ENCODE data around the gene MICA.
"Not testable (repeated sequence)": the region's sequence is repeated elsewhere in the genome, so short reads cannot be mapped to it uniquely, and the experiment has no call there.

GRCh38 chr6:31397153-31397499 is 6.3 kb upstream of the MICA start:
- TF ChIP-seq YY1 (tag by site-specific recombination; IDR thresholded peaks at IDR 0.05); ZNF426 (tag by site-specific recombination; IDR thresholded peaks at IDR 0.05); ZNF670 (tag by site-specific recombination; IDR thresholded peaks at IDR 0.05; ENCODE audit: low read depth); ZBTB1 (tag by site-specific recombination; IDR thresholded peaks at IDR 0.05); CTCF (tag by site-specific recombination; IDR thresholded peaks at IDR 0.05); ZNF394 (tag by site-specific recombination; IDR thresholded peaks at IDR 0.05; ENCODE audit: borderline replicate concordance); ZNF274 (IDR thresholded peaks at IDR 0.05; ENCODE audit: low read length); ZNF274 (tag by site-specific recombination; IDR thresholded peaks at IDR 0.05; ENCODE audit: borderline replicate concordance); KLF16 (tag by site-specific recombination; IDR thresholded peaks at IDR 0.05); ZNF121 (tag by site-specific recombination; IDR thresholded peaks at IDR 0.05); PBX3 (CRISPR knock-in tag; IDR thresholded peaks at IDR 0.05); ZNF513 (tag by site-specific recombination; IDR thresholded peaks at IDR 0.05); ZNF837 (tag by site-specific recombination; IDR thresholded peaks at IDR 0.05); SETDB1 (IDR thresholded peaks at IDR 0.05; ENCODE audit: insufficient read length, low read length); ZBTB44 (tag by site-specific recombination; IDR thresholded peaks at IDR 0.05): not testable (repeated sequence)
